ENCODE data around the gene SLFNL1.

GRCh38 chr1:41045740-41046139 lies 24.2 kb upstream of the SLFNL1 start:
- TF ChIP-seq CTCF (IDR thresholded peaks at IDR 0.05) (no peak), EP300 (IDR thresholded peaks at IDR 0.05) (peak in 1 of 2 donors; percentile 64), POLR2A (IDR thresholded peaks at IDR 0.05) (no peak)

All from tibial nerve (tissue), 4 donors.